Ramos (cell line): Measurements from ENCODE around the gene TBC1D10B.

Experiments
- in situ Hi-C: fragments of 300-500 bp; cut with MboI; formaldehyde crosslinking; loops from one replicate; pipeline ENCODE4 v1.14.3; 2022; ENCODE audit warnings: low sequenced_read_pairs; ENCODE audit not compliant: unreplicated experiment

Gene TBC1D10B

GRCh38 chr16:30377812-30378235 is 7.5 kb upstream of the TBC1D10B start:
- in situ Hi-C loops = loop anchor here (25.0 kb wide), 1 partner anchor 566 kb away; the partner anchor contains the start of genes MAZ, MVP, PAGR1 and PRRT2

- in situ Hi-C loops = loop anchor here (25.0 kb wide), 1 partner anchor 565 kb away; the partner anchor contains the start of genes MAZ, MVP, PAGR1 and PRRT2
Observed at GRCh38 chr16:30377050-30377811, 6.9 kb upstream of the TBC1D10B start.

DNA sequence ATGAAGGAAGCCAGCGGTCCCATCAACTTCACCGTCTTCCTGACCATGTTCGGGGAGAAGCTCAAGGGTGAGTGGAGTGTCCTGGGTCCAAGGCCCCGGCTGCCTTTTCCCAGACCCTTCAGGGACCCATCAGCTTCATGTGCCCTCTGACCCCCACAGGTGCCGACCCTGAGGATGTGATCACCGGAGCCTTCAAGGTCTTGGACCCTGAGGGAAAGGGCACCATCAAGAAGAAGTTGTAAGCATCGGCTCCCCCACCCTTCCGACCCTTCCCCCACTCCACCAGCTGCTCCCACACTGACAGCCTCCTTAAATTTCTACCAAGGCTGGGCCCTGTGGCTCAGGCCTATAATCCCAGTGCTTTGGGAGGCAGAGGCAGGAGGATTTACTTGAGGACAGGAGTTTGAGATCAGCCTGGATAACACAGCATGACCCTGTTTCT is 6.2 kb upstream of the TBC1D10B start:
- in situ Hi-C loops = loop anchor here (25.0 kb wide), 1 partner anchor 564 kb away; the partner anchor contains the start of genes MAZ, MVP, PAGR1 and PRRT2

GRCh38 chr16:30375864-30376263 is 5.6 kb upstream of the TBC1D10B start:
- in situ Hi-C loops = loop anchor here (25.0 kb wide), 1 partner anchor 564 kb away; the partner anchor contains the start of genes MAZ, MVP, PAGR1 and PRRT2

DNA sequence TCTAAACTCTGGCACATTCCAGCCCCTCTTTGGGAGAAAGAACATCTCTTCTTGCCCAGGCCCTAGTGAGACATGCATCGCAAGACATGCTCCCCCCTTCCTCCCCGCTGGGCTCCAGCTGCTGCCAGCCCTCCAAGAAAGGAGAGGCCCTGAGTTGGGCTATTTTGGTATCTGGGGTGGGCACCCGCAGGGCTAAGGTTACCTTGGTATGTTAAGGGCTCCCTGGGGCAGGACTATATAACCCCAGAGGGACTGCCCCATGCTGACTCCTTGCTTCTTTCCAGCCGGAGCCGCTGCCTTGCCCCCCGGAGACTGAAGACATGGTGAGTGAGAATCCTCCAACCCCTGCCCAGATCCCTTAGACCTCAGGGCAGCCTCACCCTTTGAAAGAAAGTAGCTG is 4.2 kb upstream of the TBC1D10B start, which contains the start of gene MYL11:
TSS of gene MYL11 (plus strand) at position 265 of the 400 bp plus-strand sequence. CDS start at position 321, 56 bp downstream.
- in situ Hi-C loops = loop anchor here (5.0 kb wide), 1 partner anchor 38 kb away; no protein-coding TSS in a partner anchor

GRCh38 chr16:30372725-30373124 is 2.4 kb upstream of the TBC1D10B start:
- in situ Hi-C loops = loop anchor here (5.0 kb wide), 1 partner anchor 40 kb away; no protein-coding TSS in a partner anchor

- in situ Hi-C loops = loop anchor here (5.0 kb wide), 1 partner anchor 40 kb away; no protein-coding TSS in a partner anchor
Observed at GRCh38 chr16:30372038-30372712, 1.9 kb upstream of the TBC1D10B start.

GRCh38 chr16:30371248-30371816 is 1.0 kb upstream of the TBC1D10B start:
- in situ Hi-C loops = loop anchor here (5.0 kb wide), 1 partner anchor 41 kb away; no protein-coding TSS in a partner anchor

- in situ Hi-C loops = loop anchor here (5.0 kb wide), 1 partner anchor 42 kb away; no protein-coding TSS in a partner anchor
Observed at GRCh38 chr16:30369938-30370455, 297 bp downstream of the TBC1D10B start.

DNA sequence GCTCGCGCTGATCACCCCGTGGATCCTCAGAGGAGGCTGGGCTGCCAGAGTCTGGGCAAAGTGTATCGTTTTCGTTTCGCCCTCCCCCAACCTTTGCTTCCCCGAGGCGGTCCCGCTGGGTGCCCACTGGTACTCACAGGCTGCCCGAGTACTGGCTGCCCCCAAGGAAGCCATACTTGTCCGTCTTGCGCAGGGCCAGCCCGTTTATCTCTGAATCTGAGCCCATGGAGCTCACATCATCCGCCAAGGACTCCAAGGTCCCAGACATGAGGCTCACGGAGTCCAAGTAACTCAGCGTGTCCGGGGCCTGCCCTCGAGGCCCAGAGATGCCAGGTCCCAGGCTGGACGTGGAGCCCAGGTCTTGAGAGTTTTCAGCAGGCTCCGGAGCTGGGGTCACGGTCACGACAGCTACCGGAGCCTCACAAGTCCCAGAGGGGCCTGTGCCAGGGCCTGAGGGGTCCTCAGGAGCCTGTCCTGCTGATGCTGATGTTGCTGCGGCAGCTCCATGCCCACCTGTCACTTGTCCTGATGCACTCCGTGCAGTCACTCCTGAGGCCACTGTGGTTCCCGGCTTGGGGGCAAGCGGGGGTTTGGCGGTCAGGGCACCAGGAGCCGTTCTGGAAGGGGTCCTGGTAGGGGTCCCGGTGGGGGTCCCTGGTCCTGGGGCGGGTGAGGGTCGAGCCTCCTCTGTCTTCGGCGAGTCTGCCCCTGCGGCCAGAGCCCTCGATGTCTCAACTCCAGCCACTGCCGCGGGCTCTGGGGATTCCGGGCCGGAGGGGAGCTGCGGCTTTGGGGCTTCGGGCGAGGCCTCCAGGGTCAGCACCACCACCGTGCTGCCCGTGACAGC is 980 bp downstream of the TBC1D10B start:
- in situ Hi-C loops = no loop called here

GRCh38 chr16:30368792-30369090 is 1.6 kb downstream of the TBC1D10B start:
- in situ Hi-C loops = no loop called here

GRCh38 chr16:30368122-30368791 is 2.0 kb downstream of the TBC1D10B start:
- in situ Hi-C loops = no loop called here

DNA sequence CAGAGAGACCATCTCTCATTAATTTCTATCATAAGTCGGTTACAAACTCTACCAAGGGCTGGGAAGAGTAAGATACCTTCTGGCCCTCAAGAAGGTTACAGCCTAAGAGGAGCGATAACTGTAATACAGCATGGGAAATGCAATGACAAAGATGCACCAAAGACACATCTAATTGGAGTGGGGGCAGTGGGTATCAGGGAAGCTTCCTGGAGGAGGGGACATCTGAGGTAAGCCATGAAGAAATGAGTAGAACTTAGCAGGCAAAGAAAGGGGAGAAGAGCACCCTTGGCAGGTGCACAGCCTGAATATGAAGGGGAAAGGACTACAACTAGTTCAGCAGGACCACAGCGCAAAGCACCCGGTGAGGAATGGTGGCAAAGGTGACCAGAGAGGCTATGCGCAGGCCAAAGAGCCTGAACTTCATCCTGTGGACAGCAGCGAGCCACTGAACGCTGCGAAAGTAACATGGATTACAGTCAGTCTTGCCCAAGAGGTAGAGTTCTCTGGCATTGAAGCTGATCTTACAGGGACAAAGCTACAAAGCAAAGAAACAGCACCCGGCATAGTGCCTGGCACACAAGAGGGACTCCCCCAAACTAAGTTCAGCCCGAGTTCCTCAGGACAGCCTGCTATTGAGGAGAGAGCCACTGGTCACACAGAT is 2.8 kb downstream of the TBC1D10B start:
- in situ Hi-C loops = no loop called here

- in situ Hi-C loops = no loop called here
Observed at GRCh38 chr16:30366511-30366910, 3.8 kb downstream of the TBC1D10B start.

GRCh38 chr16:30365200-30365599 is 5.1 kb downstream of the TBC1D10B start:
- in situ Hi-C loops = no loop called here

- in situ Hi-C loops = no loop called here
Observed at GRCh38 chr16:30361180-30361579, 9.1 kb downstream of the TBC1D10B start.

DNA sequence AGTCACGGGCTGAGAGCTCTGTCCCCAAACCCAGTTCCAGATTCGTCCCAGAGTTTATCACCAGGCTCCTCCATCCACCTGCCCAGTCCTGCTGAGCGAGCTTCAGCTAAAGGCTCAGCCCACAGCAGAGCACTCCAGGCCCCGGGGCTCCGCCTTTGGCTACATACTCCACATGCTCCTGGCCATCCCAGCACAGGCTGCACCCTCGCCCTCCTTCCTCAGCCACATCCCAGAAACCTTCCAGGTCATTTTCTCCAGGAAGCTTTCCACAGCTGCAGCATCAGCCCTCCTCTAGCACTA is 10.5 kb downstream of the TBC1D10B start:
- in situ Hi-C loops = no loop called here

DNA sequence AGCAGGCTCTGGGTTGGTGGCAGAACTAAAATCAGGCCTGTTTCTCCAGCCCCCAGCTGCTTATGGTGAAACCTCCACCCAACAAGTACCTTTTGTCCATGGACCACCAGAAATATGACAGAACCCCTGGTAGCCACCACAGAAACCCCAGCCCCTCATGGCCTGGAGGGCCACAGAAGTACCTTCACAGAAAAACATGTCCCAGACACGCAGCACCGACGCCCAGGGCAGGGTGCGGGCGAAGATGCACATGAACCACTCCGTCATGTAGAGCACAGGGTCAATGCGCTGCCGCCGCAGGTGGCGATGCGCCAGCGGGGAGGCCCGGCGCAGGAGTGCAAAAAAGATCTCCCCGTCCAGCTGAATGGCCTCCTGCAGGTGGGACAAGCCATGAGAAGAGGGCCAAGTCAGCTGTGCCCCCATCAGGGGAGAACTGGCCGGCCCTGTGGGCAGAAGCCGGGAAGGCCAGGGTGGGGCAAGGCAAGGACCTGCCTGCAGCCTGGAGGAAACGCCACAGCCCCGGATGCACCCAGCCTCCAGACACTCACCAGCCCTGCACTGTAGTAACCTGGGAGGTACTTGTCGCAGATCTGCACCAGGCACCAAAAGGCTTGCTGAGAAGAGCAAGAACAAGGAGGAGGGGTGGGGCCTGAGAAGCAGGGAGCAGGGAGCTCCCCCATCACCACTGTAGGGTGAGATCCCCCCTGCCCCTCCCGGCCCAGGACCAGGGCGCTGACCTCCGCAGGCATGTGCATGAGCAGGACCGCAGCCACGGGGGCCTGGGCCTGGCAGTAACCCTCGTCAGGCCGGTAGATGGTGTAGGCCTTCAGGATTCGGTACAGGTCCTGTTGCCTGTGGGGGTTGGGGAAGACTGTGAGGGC is 11.1 kb downstream of the TBC1D10B start:
- in situ Hi-C loops = no loop called here
